Osteoblast (primary cell): ENCODE measurements around the gene SURF1. TPM values are rescaled to one million over a fixed set of nuclear protein-coding genes. Genes with fewer than 3 reads are reported as not detected.
"Not testable (repeated sequence)": the region's sequence is repeated elsewhere in the genome, so short reads cannot be mapped to it uniquely, and the experiment has no call there.

Source experiments
- DNase-seq: peaks from one replicate; pipeline ENCODE4 v3.0.0; 2011; ENCODE audit warnings: low spot score, mixed read lengths; ENCODE audit not compliant: insufficient read length; ENCODE audit errors: missing footprints
- H2AFZ ChIP-seq: 2 replicates; pipeline ENCODE4 v1.6.0; 2011; ENCODE audit warnings: mild to moderate bottlenecking, low read length
- H3K27ac ChIP-seq: 2 replicates; pipeline ENCODE4 v1.5.1; 2011; ENCODE audit warnings: mild to moderate bottlenecking, low read depth, low read length, moderate library complexity
- H3K27me3 ChIP-seq: 2 replicates; pipeline ENCODE4 v1.6.0; 2012; ENCODE audit warnings: mild to moderate bottlenecking, control low read depth, inconsistent platforms, low read length, moderate library complexity; ENCODE audit not compliant: insufficient read depth
- H3K36me3 ChIP-seq: 2 replicates; pipeline ENCODE4 v1.5.1; 2011; ENCODE audit warnings: mild to moderate bottlenecking, low read length, control low read depth, moderate library complexity; ENCODE audit not compliant: insufficient read depth
- H3K4me1 ChIP-seq: 2 replicates; pipeline ENCODE4 v1.5.1; 2011; ENCODE audit warnings: mild to moderate bottlenecking, low read length, control low read depth, moderate library complexity; ENCODE audit not compliant: insufficient read depth
- H3K4me2 ChIP-seq: 2 replicates; pipeline ENCODE4 v1.6.0; 2011; ENCODE audit warnings: mild to moderate bottlenecking, low read length; ENCODE audit not compliant: insufficient read depth
- H3K4me3 ChIP-seq: fragments of 200-600 bp; sonication (generic); 3 replicates; pipeline ENCODE4 v1.5.1; 2012; ENCODE audit warnings: mild to moderate bottlenecking, low read length, inconsistent platforms; ENCODE audit not compliant: insufficient read depth
- H3K79me2 ChIP-seq: 2 replicates; pipeline ENCODE4 v1.6.0; 2012; ENCODE audit warnings: mild to moderate bottlenecking, low read length, control low read depth, inconsistent platforms; ENCODE audit not compliant: insufficient read depth
- H3K9me3 ChIP-seq: 2 replicates; pipeline ENCODE4 v1.5.1; 2011; ENCODE audit warnings: low read depth, low read length, control low read depth
- H4K20me1 ChIP-seq: 2 replicates; pipeline ENCODE4 v1.6.0; 2012; ENCODE audit warnings: mild to moderate bottlenecking, low read length, control low read depth; ENCODE audit not compliant: insufficient read depth
- CTCF ChIP-seq: IDR thresholded peaks from 2 replicates; pipeline ENCODE4 v1.5.1; 2011; ENCODE audit warnings: mild to moderate bottlenecking, low read depth, low read length, moderate library complexity; ENCODE audit errors: extremely low read depth
- total RNA-seq: library from RNA; depleted of rRNA; stranded (reverse); fragments of >200 nt; gene quantifications from 2 replicates; pipeline ENCODE4 v1.2.3, GENCODE V29; 2012

The SURF1 gene
- total RNA-seq, 1 donor, result 21.0 TPM

- H3K27ac ChIP-seq, result no peak overlapping the region
- no peak for DNase-seq
- no peaks in the 10 kb centered on the region for H3K79me2 ChIP-seq
- no peak overlapping the region for H3K4me3 ChIP-seq
- H2AFZ ChIP-seq, result no peak overlapping the region
- H4K20me1 ChIP-seq, result no peaks in the 10 kb centered on the region
- TF ChIP-seq CTCF, result no peak
- H3K9me3 ChIP-seq, result no peaks in the 10 kb centered on the region
- H3K27me3 ChIP-seq, result peaks cover 4% of the 10 kb centered on the region
- H3K36me3 ChIP-seq, result no peaks in the 10 kb centered on the region
- no peaks in the 10 kb centered on the region for H3K4me1 ChIP-seq
- no peak overlapping the region for H3K4me2 ChIP-seq
These were observed 33.6 kb downstream of the SURF1 start for GRCh38 chr9:133322701-133323100.

- H3K9me3 ChIP-seq, result no peaks in the 10 kb centered on the region
- H4K20me1 ChIP-seq, result no peaks in the 10 kb centered on the region
- H3K79me2 ChIP-seq, result no peaks in the 10 kb centered on the region
- peaks cover 4% of the 10 kb centered on the region for H3K27me3 ChIP-seq
- no peak for DNase-seq
- no peak overlapping the region for H3K4me2 ChIP-seq
- no peaks in the 10 kb centered on the region for H3K4me1 ChIP-seq
- TF ChIP-seq CTCF, result no peak
- H3K27ac ChIP-seq, result no peak overlapping the region
- no peak overlapping the region for H3K4me3 ChIP-seq
- no peaks in the 10 kb centered on the region for H3K36me3 ChIP-seq
- no peak overlapping the region for H2AFZ ChIP-seq
These were observed 34.8 kb downstream of the SURF1 start for GRCh38 chr9:133321411-133321935.

- H3K9me3 ChIP-seq, result no peaks in the 10 kb centered on the region
- no peak overlapping the region for H3K4me3 ChIP-seq
- no peaks in the 10 kb centered on the region for H4K20me1 ChIP-seq
- no peaks in the 10 kb centered on the region for H3K4me1 ChIP-seq
- H3K36me3 ChIP-seq, result no peaks in the 10 kb centered on the region
- H3K27me3 ChIP-seq, result peaks cover 4% of the 10 kb centered on the region
- no peak overlapping the region for H2AFZ ChIP-seq
- no peak for DNase-seq
- no peak for TF ChIP-seq CTCF
- H3K27ac ChIP-seq, result no peak overlapping the region
- no peaks in the 10 kb centered on the region for H3K79me2 ChIP-seq
- no peak overlapping the region for H3K4me2 ChIP-seq
These were observed 35.8 kb downstream of the SURF1 start for GRCh38 chr9:133320421-133320881.

GRCh38 chr9:133317551-133317950, 38.7 kb downstream of the SURF1 start:
- not testable (repeated sequence) for H3K27me3 ChIP-seq, H3K4me1 ChIP-seq, H3K4me3 ChIP-seq, H3K27ac ChIP-seq, DNase-seq, H3K4me2 ChIP-seq, H2AFZ ChIP-seq, H4K20me1 ChIP-seq, H3K36me3 ChIP-seq, H3K9me3 ChIP-seq, H3K79me2 ChIP-seq
